HT-29 (cell line): ENCODE data around the gene EML1. TPM values are rescaled to one million over a fixed set of nuclear protein-coding genes. Genes with fewer than 3 reads are reported as not detected.

ENCODE experiments used
- DNase-seq: peaks from one replicate; pipeline ENCODE4 v3.0.0-alpha.2; 2015; ENCODE audit warnings: low spot score
- total RNA-seq: library from RNA; depleted of rRNA; stranded (reverse); fragments of >200 nt; shearing (Covaris generic); gene quantifications from 2 replicates; pipeline ENCODE4 v1.2.3, GENCODE V29; 2014; rRNA removed

The EML1 gene, protein sequence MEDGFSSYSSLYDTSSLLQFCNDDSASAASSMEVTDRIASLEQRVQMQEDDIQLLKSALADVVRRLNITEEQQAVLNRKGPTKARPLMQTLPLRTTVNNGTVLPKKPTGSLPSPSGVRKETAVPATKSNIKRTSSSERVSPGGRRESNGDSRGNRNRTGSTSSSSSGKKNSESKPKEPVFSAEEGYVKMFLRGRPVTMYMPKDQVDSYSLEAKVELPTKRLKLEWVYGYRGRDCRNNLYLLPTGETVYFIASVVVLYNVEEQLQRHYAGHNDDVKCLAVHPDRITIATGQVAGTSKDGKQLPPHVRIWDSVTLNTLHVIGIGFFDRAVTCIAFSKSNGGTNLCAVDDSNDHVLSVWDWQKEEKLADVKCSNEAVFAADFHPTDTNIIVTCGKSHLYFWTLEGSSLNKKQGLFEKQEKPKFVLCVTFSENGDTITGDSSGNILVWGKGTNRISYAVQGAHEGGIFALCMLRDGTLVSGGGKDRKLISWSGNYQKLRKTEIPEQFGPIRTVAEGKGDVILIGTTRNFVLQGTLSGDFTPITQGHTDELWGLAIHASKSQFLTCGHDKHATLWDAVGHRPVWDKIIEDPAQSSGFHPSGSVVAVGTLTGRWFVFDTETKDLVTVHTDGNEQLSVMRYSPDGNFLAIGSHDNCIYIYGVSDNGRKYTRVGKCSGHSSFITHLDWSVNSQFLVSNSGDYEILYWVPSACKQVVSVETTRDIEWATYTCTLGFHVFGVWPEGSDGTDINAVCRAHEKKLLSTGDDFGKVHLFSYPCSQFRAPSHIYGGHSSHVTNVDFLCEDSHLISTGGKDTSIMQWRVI
- total RNA-seq = not detected in 2 replicates

DNA sequence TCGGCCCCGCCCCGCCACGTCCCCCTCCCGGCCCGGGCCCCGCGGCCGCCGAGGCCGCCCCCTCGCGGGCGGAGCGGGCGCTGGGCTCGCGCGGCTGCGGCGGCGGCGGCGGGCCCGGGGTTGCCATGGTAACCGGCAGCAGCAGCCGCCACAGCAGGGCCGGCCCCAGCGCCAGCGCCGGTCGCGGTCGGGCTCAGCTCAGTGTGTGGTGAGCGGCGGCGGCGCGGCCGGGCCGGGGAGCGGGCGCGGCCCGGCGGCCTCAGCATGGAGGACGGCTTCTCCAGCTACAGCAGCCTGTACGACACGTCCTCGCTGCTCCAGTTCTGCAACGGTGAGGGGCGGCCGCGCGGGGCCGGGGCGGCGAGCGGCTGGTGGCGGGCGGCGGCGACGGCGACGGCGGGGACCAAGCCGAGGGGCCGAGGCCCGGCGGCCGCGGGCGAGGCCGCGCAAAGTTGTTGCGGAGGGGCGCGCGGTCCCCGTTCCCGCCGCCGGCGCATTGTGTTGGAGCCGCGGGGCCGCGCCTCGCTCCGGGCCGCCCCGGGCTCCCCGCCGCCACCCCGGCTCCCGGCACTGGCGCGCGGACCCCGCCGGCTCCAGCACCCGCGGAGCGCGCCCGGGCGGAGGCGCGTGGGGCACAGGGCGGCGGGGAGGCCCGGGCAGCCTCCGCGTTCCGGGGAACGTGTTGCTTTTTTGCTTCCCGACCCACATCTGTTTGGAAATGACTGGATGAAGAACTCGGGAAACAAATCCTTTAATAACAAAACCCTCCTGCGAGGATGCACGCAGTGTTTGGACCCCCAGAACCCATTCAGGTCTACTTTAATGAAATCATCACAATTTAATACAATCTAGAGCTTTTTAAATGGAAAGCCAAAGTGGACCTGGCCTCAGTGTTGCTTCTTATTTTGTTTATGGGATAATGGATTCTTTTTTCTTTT is at the start of gene EML1:
Gene EML1 (plus strand): TSS at position 201 of the 938 bp plus-strand sequence. CDS start 64 bp downstream, at position 265.
- no peak for DNase-seq

DNA sequence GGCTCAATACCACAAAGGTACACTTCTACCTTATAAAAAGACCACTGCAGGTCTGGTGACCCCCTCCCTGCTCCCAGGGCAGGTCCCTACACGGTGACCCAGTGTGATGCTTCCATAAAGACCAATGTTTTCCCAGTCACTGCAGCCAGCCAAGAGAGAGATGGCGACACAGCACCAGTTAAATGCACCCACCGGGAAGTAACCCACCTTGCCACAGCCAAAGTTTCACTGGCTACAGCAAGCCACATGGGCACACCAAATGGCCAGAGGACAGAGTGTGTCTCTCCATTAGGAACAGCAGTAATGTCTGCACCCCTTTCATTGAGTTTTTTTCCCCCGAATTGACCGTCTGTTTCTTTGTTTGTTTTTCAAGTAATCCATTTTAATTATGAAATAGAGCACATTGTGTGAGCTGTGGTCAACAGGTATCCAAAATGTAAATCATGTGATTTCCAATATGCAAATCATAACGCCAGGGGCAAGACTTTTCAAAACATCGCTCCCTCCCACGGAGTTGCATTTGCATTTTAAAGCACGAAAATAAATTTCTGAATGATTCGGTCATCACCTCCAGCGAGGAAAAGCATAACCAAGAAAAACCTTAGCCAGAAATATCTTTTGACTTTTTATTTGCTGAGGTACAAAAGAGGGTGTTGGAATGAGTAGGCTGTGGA is 48.9 kb upstream of the EML1 start:
- no peak for DNase-seq

DNA sequence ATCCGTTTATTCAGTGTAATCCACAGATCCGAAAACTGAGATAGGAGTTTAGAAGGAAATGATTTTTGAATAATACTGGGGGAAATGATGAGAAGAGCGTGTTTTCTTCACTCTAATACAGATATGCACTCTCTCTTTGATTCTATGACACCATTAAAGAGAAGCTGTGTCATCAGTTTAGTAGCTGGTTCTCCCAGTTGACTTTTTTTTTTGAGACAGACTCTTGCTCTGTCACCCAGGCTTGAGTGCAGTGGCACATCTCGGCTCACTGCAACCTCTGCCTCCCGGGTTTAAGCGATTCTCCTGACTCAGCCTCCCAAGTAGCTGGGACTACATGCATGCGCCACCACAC is 48.4 kb upstream of the EML1 start:
- no peak for DNase-seq

DNA sequence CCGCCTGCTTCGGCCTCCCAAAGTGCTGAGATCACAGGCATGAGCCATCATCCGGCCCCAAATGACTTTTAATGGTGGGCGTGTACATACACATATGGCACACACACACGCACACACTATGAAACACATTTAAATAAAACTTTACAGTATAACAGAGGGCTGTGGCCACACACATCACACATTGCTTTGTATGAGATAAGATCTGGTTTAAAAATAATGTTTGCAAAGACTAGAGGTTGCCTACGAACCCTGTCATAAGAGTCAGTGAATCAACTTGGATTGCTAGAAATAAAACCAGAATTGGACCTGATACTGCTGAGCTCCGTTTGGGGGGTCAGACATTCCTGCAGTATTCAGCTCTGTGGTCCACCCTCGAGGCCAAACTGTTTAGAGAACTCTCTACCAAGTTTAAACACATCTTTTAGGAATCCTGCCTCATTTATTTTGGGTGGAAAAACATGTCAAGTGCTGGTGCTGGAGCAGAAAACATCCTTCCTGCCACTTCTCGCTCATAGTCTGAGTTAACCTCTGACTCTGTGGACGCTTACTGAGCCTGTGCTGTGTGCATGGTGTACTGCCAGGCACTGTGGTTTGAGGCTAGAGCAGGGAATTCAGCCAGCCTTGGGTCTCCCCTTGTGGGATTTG is 47.8 kb upstream of the EML1 start:
- DNase-seq = no peak

DNA sequence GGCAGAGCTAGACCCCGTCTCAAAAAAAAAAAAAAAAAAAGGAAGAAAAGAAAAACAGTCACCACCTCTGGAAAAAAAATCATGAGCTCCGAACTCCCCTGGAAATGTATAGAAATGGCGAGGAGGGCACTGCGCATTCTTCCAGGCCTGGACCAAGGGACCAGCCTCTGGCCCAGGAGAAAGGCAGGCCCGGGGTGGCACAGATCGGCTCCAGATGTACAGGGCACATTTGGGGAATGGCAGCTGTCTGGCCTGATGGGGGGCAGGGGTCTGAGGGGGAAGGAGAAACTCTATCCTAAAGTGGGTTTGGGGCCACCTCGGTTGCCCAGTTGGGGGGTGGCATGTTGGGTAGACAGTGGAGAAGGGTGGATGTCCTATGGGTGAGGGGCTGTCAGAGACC is 46.0 kb upstream of the EML1 start:
- DNase-seq = no peak

DNA sequence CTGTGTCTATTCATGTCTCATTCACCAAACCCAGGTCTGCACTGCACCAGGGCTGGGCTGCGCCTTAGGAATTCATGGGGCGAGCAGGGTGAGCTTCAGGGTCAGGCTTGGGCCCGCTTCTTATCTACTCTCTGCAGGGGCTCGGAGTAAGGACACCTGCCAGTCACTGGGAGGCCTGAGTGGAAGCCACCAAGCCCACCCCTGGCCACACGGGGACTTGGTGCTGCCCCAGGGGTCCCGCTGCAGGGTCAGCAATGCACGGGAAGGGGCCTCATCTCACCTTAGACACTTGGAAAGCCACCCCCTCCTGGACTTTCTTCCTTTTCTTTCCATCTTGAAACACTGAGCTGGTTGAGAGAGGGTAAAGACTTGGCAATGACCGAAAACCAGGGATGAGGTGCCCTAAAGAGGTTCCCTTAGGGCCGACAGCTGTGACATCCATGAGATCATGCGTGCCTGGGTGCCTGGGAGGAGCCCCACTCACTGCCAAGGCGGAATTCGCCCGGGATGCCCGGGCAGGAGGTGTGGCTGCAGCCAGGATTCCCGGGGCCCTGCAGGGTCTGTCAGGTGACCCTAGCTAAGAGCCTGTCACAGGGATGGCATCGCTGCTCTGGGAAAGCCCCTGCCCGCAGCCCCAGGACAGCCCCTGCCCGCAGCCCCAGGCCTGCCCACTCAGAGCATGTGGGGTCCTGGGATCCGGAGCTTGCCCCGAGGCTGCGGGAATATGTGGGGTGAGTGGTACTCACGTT is 45.5 kb upstream of the EML1 start:
- DNase-seq = no peak

DNA sequence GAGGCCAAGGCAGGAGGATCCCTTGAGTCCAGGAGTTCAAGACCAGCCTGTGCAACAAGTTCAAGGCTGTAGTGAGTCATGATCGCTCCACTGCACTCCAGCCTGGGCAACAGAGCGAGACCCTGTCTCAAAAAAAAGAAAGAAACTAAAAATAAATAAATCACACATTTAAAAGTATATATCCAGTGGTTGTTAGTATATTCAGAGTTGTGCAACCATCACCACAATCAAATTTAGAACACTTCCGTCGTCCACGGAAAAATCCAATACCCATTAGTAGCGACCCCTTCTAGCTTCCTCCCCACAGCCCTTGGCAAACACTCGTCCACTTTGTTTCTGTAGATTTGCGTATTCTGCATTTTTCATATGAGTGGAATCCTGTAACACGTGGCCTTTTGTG is 44.7 kb upstream of the EML1 start:
- no peak for DNase-seq

DNA sequence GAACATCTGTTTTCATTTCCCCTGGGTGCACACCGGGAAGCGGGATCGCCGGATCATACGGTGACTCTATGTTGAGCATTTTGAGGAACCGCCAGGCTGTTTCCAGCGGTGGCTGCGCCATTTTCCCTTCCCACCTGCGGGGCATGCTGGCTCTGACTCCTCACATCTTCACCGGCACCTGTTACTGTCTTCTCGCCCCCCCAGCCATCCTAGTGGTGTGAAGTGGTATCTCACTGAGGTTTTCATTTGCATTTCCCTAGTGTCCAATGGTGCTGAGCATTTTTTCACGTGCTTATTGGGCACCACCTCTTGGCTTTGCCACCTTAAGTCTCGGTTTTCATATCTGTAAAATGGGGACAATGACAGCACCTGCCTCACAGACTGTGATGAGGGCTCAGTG is 44.1 kb upstream of the EML1 start:
- no peak for DNase-seq

DNA sequence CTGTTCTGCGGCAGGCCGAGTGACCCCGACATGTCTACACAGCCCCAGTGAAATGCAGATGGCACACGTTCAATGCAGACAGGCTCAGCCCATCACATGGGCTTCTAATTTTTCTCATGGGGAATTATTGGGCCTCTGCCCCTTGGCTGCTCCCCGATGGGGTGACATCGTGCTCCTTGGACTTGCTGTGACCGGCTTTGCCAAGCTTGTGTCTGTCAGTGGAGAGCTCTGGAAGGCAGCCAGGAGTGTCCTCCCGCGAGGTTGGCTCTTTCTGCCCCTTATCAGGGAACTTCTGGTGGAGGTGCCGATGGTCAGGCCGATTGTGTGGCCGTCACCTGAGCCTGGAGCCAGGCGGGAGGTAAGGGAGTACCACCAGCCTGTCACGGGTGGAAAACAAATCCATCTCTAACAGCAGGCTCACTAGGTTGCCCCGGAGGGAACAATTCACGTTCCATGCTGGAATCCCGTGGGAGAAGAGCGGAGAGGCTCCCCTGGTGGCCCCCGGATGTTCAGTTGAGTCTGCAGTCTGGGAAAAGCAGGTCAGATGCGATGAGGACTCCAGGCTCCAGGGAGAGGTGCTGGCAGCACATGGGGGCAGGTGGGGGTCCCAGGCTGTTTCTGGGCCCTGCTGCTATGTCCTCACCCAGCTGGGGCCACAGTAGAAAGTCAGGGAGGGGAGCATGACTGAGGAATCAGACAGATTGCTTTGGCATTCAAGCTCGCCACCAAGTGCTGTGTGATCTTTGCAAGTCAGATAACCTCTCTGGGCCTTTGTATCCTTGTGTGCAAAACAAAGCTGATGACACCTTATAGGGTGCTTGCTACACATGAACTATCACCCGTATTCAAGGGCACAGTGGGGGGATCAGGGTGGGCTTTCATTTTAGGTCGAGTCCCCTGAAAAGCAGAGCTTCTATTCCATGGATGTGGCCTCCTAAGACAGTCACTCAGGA is 43.2 kb upstream of the EML1 start:
- DNase-seq = no peak

DNA sequence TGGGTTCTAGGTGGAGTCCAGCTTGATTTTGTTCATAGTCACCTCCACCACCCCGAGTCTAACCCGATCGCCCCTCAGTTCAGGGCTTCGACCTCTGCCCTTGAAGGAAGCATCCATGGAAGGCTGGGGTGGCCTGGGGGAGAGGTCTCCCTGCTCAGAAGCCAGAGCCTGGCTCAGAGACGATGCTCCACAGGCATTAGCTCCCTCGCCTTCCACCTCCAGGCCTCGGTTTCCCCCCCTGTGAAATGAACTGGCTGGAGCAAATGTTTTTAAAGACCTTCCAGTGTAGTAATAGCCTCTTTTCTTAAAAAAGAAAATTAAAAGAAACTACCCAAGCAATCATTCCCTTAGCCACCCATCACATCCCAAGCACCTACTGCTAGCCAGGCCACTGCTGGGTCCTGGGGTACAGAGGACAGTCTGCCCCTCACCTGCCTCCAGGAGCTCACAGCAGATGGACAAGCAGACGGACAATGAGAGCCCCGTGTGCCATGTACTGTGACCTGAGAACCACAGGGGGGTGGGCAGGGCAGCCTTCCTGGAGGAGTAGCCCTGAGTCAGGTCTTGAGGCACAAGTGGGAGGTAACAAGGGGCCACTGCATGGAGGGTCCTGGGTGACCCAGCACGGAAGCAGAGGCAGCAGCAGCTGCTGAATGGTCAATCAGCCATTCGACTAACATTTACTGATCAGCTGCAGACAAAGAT is 42.3 kb upstream of the EML1 start:
- DNase-seq = no peak

DNA sequence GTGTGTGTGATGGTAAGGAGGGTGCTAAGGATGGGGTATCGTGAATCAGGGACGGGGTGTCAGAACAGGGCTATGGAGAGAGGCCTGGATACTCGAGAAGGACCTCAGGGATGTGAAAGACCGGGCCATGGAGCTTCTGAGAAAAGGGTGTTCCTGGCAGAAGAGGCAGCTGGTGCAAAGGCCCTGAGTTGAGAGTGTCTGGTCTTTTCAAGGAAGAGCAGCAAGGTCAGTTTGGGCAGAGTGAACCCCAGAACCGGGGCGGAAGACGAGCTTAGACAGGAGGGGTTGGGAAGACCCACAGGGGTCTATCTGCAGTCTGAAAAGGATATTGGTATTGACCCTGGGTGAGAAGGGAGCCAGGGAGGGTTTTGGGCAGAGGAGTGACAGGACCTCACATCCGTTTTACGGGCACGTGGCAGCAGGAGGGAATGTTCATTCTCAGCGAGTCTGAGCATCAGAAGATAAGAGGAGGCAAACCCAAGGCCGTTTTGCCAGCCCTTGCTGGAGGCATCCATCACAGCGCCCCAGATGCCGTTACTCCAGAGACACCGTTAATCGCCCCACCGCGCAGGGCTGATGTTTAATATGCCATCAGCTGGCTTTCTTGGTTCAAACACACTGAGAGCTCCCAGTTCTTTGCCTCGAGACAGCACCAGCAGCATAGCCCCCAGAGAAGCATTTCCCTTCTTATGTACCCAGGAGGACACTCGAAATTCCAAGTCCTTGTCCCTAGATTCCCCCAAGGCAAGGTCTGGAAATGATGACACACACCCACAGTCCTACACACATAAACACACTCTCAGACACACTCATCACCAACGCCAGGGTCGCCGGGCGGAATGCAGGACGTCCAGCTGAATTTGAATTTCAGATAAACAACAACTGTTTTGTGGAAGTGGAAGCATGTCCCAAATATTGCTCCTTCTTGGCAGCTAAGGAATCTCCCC is 41.4 kb upstream of the EML1 start:
- DNase-seq = no peak

DNA sequence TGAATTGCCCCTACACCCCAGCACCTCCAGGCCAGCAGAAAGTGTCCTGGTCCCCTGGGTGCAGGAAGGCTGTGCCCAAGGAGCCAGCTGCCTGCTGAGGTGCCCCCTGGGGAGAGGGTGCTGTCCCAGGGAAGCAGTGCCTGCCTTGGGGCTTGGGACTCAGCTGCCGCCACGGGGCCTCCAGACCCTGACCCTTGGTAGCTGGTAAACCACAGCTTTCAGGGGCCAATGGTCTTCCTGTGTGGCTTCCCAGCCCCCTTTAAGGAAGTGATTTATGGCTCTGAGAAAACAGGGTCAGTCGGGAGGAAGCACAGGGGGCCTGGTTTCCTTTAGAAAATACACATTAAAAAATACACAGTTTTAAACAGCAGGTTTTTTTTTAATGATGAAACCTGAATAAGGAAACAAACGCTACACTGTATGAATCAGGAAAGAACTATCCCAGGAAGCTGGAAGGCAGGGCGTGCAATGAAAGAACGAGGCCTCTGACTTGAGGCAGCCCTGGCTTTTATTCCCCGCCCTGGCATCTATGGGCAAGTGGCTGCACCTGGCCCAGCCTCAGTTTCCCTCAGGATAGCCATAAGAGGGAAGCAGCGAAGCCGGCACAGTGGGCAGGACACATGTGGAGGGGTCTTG is 40.6 kb upstream of the EML1 start:
- no peak for DNase-seq

DNA sequence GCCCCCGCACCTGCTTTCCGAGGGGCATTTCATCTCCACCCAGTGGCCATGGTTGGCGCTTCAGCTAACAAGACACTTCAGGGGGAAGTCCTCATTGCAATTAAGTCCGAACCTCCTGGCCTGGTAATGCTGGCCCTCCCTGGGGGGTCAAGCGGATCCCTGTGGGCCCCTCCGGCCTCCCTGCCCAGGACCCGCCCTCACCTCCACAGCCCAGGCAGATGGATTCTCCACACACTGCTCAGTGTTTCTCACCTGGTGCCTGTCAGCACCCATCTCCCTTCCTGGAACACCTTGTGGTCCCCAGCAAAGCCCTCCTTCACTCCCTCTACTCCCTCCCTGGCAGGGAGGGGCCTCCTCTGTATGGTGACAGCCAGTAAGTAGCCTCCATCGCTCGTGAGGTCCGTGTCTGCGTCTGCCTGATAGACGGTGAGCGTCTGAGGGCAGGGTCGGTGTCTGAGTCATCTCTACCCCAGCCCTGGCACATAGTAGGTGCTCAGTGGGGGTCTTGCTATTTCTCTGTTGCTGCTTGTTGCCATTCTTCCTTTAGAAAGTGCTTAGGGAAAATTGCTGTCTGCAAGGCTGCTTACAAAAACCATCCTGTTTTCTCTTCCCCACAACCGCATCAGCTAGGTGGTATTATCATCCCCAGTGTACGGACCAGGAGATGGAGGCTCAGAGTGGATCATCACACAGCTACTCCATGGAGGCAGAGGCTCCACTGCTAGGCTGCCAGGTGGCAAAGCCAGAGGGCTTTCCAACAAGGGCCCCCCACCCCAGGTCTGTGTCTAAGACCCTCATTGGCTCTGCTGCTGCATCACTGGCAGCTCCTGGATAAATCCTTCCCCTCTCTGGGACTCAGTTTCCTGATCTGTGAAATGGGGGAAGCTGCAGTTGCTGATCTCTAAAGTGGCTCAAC is 39.7 kb upstream of the EML1 start:
- DNase-seq = no peak

DNA sequence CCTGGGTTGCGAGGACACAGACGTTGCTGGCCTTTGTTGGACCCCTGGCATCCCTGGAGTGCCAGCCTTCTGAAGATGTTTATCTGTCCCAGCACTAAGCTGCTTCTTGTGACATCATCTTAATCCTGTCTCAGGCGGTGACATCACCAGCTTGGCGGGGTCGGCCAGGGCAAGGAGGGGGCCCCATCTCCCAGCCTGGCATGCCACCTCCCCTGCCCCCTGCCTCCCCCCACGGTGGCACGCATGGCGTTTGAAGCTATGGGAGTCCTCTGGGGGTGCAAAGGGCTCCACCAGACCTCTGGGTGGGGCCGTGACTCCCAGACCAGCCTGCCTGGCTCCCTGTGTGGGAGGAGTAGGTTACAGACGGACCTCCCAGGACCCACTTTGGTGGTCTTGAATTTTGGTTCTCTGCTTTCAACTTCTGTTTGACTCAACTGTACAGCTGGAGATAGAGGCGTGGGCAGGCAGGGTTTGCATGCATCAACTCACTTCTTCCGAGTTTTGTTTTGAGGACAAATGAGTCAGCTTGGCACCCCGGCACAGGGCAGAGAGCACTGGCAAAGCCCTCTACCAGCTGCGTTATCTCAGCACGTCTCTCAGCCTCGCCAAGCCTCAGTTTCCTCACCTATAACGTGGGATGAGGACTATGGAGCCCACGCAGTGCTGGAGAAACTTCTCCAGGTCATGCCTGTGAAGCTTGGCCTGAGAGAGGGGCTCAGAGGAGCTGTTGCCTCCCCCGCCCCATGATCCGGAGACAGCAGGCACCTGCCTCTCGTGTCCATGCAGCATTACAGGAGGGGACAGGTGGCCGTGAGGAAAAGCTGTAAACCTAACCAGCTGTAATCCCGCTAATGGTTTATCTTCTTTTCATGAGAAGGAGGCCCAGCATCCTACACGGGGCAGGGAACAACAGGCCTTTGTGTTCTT is 38.8 kb upstream of the EML1 start:
- DNase-seq = no peak
